Gastroesophageal sphincter (tissue), 4 donors: ENCODE data around the gene ZDHHC17. TPM values are rescaled to one million over a fixed set of nuclear protein-coding genes. Genes with fewer than 3 reads are reported as not detected.

Experiments used
- ATAC-seq: fragments of 150-250 bp; one replicate; pipeline ENCODE4 v1.9.1; 2016; ENCODE audit warnings: mild to moderate bottlenecking, moderate library complexity
- H3K27ac ChIP-seq, 4 donors: fragments of 200-600 bp; sonication (generic) in 3 of 4; 1 replicate in 3 of 4; 2 replicates in 1 of 4; pipeline ENCODE4 v1.5.1; 2016 to 2019
- H3K27me3 ChIP-seq: fragments of 200-600 bp; sonication (generic); one replicate; pipeline ENCODE4 v1.5.1; 2019
- H3K36me3 ChIP-seq, 2 donors: fragments of 200-600 bp; sonication (generic); one replicate each; pipeline ENCODE4 v1.5.1; 2019; ENCODE audit warnings: control low read depth in 1 of 2
- H3K4me1 ChIP-seq, 3 donors: fragments of 200-600 bp; sonication (generic); 1 replicate in 2 of 3; 2 replicates in 1 of 3; pipeline ENCODE4 v1.5.1; 2016 to 2019; ENCODE audit warnings: control low read depth in 2 of 3
- H3K4me3 ChIP-seq, 2 donors: fragments of 200-600 bp; sonication (generic); one replicate each; pipeline ENCODE4 v1.5.1; 2019; ENCODE audit warnings: mild to moderate bottlenecking in 1 of 2, moderate library complexity in 1 of 2
- H3K9me3 ChIP-seq, 3 donors: fragments of 200-600 bp; sonication (generic); one replicate each; pipeline ENCODE4 v1.5.1; 2017 to 2019; ENCODE audit warnings: control low read depth in 2 of 3
- CTCF ChIP-seq, 4 experiments: fragments of 200-600 bp in 2 of 4; fragments of 450-650 bp in 2 of 4; sonication (generic) in 1 of 4; IDR thresholded peaks; one replicate each; pipeline ENCODE4 v1.5.1; 2017 to 2019; ENCODE audit warnings: antibody characterized with exemption in 4 of 4, mild to moderate bottlenecking in 2 of 4, moderate library complexity in 2 of 4
- EP300 ChIP-seq: sonication (generic); formaldehyde crosslinking; IDR thresholded peaks from one replicate; pipeline ENCODE4 v1.6.1; 2017; ENCODE audit warnings: antibody characterized with exemption, mild to moderate bottlenecking
- POLR2A ChIP-seq, 2 donors: fragments of 450-650 bp; IDR thresholded peaks; one replicate each; pipeline ENCODE4 v1.6.1; 2017; ENCODE audit warnings: antibody characterized with exemption in 2 of 2, mild to moderate bottlenecking in 2 of 2, moderate library complexity in 1 of 2
- POLR2AphosphoS5 ChIP-seq: sonication (generic); formaldehyde crosslinking; IDR thresholded peaks from one replicate; pipeline ENCODE4 v1.6.1; 2017; ENCODE audit warnings: antibody characterized with exemption
- WGBS, 2 donors: methylation state at CpG; one replicate each; pipeline ENCODE4 v1.1.5; 2018; ENCODE audit warnings: low coverage in 1 of 2; 5-methylcytosine and 5-hydroxymethylcytosine counted together
- total RNA-seq, 4 donors: library from RNA; depleted of rRNA; stranded (reverse); fragments of >200 nt; gene quantifications; one replicate each; pipeline ENCODE4 v1.1.0, GENCODE V29; 2016

Gene ZDHHC17
- total RNA-seq, result 10 to 100 TPM; 25.4 to 71.8 (median 36.8) TPM

GRCh38 chr12:76763746-76764675 lies at the start of gene ZDHHC17:
ZDHHC17 (plus strand) TSS chr12:76764115; CDS start chr12:76764237, 122 bp downstream.
- H3K27ac ChIP-seq, result peak within 1 kb of the TSS; percentile 83 to 99 (median 96)
- TF ChIP-seq EP300 (no peak), CTCF (IDR thresholded peaks at IDR 0.05) (no peak), POLR2A (IDR thresholded peaks at IDR 0.05) (peak; percentile 49 to 66), POLR2AphosphoS5 (peak; percentile 44)
- no peaks in the 10 kb centered on the region for H3K36me3 ChIP-seq
- H3K4me3 ChIP-seq, result peak within 1 kb of the TSS; percentile 73 to 74
- WGBS, 2 donors, result 0% methylated on average over 4 of the region's 93 CpGs
- ATAC-seq, result peak; percentile 96
- H3K27me3 ChIP-seq, result no peaks in the 10 kb centered on the region
- peaks cover 0 to 48% (median 12%) of the 10 kb centered on the region in 3 donors for H3K4me1 ChIP-seq
- no peaks in the 10 kb centered on the region for H3K9me3 ChIP-seq

GRCh38 chr12:76714415-76714814 lies 49.5 kb upstream of the ZDHHC17 start:
- H3K27me3 ChIP-seq, result no peaks in the 10 kb centered on the region
- H3K4me1 ChIP-seq, result no peaks in the 10 kb centered on the region
- TF ChIP-seq EP300 (no peak), POLR2A (IDR thresholded peaks at IDR 0.05) (no peak), CTCF (IDR thresholded peaks at IDR 0.05) (no peak), POLR2AphosphoS5 (no peak)
- no peak overlapping the region for H3K27ac ChIP-seq
- no peaks in the 10 kb centered on the region for H3K36me3 ChIP-seq
- no peak overlapping the region for H3K4me3 ChIP-seq
- no peak for ATAC-seq
- no peaks in the 10 kb centered on the region for H3K9me3 ChIP-seq
- WGBS, 2 donors, result 92 to 100% methylated on average over 1 of the region's 1 CpG

- Histone ChIP-seq H3K27ac (no peak overlapping the region), H3K36me3 (no peaks in the 10 kb centered on the region), H3K4me1 (no peaks in the 10 kb centered on the region), H3K9me3 (no peaks in the 10 kb centered on the region), H3K4me3 (no peak overlapping the region), H3K27me3 (no peaks in the 10 kb centered on the region)
- TF ChIP-seq EP300 (no peak), POLR2AphosphoS5 (no peak)
- WGBS, 2 donors, result 33 to 85% methylated on average over 1 to 3 of the region's 3 CpGs
- ATAC-seq, result no peak
These were observed 49.1 kb upstream of the ZDHHC17 start for GRCh38 chr12:76714861-76715260.

- Histone ChIP-seq H3K27ac (no peak overlapping the region), H3K27me3 (no peaks in the 10 kb centered on the region), H3K4me3 (no peak overlapping the region), H3K4me1 (no peaks in the 10 kb centered on the region), H3K9me3 (no peaks in the 10 kb centered on the region), H3K36me3 (no peaks in the 10 kb centered on the region)
- TF ChIP-seq EP300 (no peak), POLR2A (IDR thresholded peaks at IDR 0.05) (no peak), CTCF (IDR thresholded peaks at IDR 0.05) (no peak), POLR2AphosphoS5 (no peak)
- ATAC-seq, result no peak
- WGBS, 2 donors, result 62 to 67% methylated on average over 3 of the region's 3 CpGs
These were observed 48.6 kb upstream of the ZDHHC17 start for GRCh38 chr12:76715332-76715731.

DNA sequence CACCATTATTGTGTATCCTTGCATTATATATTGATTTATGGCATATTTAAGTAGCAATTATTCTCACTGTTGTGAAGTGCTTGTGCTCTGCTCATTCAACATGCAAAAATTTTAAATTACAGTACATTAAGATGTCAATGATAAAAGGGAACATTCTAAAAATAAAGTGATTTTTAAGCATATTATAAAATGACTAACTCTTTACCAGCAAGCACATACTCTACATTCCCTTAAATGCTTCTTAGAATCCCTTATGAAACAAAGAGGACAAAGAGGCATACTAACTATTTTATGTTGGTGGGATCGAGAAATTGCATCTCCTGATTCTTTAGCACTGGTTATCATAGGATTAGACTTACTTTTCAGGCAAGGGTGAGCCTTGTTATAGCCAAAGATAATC lies 46.6 kb upstream of the ZDHHC17 start:
- no peak for ATAC-seq
- Histone ChIP-seq H3K4me1 (no peaks in the 10 kb centered on the region), H3K9me3 (no peaks in the 10 kb centered on the region), H3K27me3 (no peaks in the 10 kb centered on the region), H3K36me3 (no peaks in the 10 kb centered on the region), H3K4me3 (no peak overlapping the region), H3K27ac (no peak overlapping the region)
- TF ChIP-seq POLR2AphosphoS5, result no peak
- no peak for TF ChIP-seq CTCF (IDR thresholded peaks at IDR 0.05)
- no peak for TF ChIP-seq EP300
- no peak for TF ChIP-seq POLR2A (IDR thresholded peaks at IDR 0.05)
- 82 to 100% methylated on average over 1 of the region's 1 CpG for WGBS, 2 donors
